ENCODE results near the gene RABAC1. TPM values are rescaled to one million over a fixed set of nuclear protein-coding genes. Genes with fewer than 3 reads are reported as not detected.

RABAC1 gene
- total RNA-seq, 1 donor, result 117 TPM

- Histone ChIP-seq H3K4me1 (ENCODE audit: insufficient read depth, low read length) (no peaks in the 10 kb centered on the region), H3K27me3 (ENCODE audit: insufficient read depth, low read length) (peaks cover 26% of the 10 kb centered on the region), H3K4me3 (ENCODE audit: insufficient read depth, low read length) (no peak overlapping the region), H3K9me3 (ENCODE audit: low read depth, low read length) (no peaks in the 10 kb centered on the region), H4K20me1 (ENCODE audit: insufficient read depth, low read length) (no peaks in the 10 kb centered on the region), H3K79me2 (ENCODE audit: insufficient read depth, low read length) (no peaks in the 10 kb centered on the region), H3K27ac (ENCODE audit: low read depth, low read length) (no peak overlapping the region), H3K36me3 (ENCODE audit: insufficient read depth, low read length) (no peaks in the 10 kb centered on the region), H3K4me2 (ENCODE audit: insufficient read depth, low read length) (no peak overlapping the region), H2AFZ (ENCODE audit: low read length) (no peak overlapping the region)
- no peak for TF ChIP-seq CTCF (IDR thresholded peaks at IDR 0.05; ENCODE audit: extremely low read depth, low read depth, low read length)
- DNase-seq (ENCODE audit: insufficient read length, low spot score, missing footprints), result peak; percentile 77
Observed at GRCh38 chr19:41990028-41990427, 30.9 kb upstream of the RABAC1 start.

- Histone ChIP-seq H3K4me3 (ENCODE audit: insufficient read depth, low read length) (no peak overlapping the region), H3K4me2 (ENCODE audit: insufficient read depth, low read length) (no peak overlapping the region), H3K9me3 (ENCODE audit: low read depth, low read length) (no peaks in the 10 kb centered on the region), H2AFZ (ENCODE audit: low read length) (no peak overlapping the region), H3K27me3 (ENCODE audit: insufficient read depth, low read length) (peaks cover 25% of the 10 kb centered on the region), H3K4me1 (ENCODE audit: insufficient read depth, low read length) (no peaks in the 10 kb centered on the region), H3K27ac (ENCODE audit: low read depth, low read length) (no peak overlapping the region), H3K79me2 (ENCODE audit: insufficient read depth, low read length) (no peaks in the 10 kb centered on the region), H3K36me3 (ENCODE audit: insufficient read depth, low read length) (no peaks in the 10 kb centered on the region), H4K20me1 (ENCODE audit: insufficient read depth, low read length) (no peaks in the 10 kb centered on the region)
- DNase-seq (ENCODE audit: insufficient read length, low spot score, missing footprints), result no peak
- TF ChIP-seq CTCF (IDR thresholded peaks at IDR 0.05; ENCODE audit: extremely low read depth, low read depth, low read length), result no peak
Observed at GRCh38 chr19:41988947-41989346, 29.8 kb upstream of the RABAC1 start.

GRCh38 chr19:41987141-41987860 is 28.2 kb upstream of the RABAC1 start:
- TF ChIP-seq CTCF (IDR thresholded peaks at IDR 0.05; ENCODE audit: extremely low read depth, low read depth, low read length), result no peak
- no peaks in the 10 kb centered on the region for H3K9me3 ChIP-seq (ENCODE audit: low read depth, low read length)
- peak; percentile 55 for DNase-seq (ENCODE audit: insufficient read length, low spot score, missing footprints)

GRCh38 chr19:41984961-41985360 is 25.8 kb upstream of the RABAC1 start:
- Histone ChIP-seq H4K20me1 (ENCODE audit: insufficient read depth, low read length) (no peaks in the 10 kb centered on the region), H3K27ac (ENCODE audit: low read depth, low read length) (no peak overlapping the region), H3K36me3 (ENCODE audit: insufficient read depth, low read length) (no peaks in the 10 kb centered on the region), H3K4me2 (ENCODE audit: insufficient read depth, low read length) (no peak overlapping the region), H3K79me2 (ENCODE audit: insufficient read depth, low read length) (no peaks in the 10 kb centered on the region), H2AFZ (ENCODE audit: low read length) (no peak overlapping the region), H3K9me3 (ENCODE audit: low read depth, low read length) (no peaks in the 10 kb centered on the region), H3K4me1 (ENCODE audit: insufficient read depth, low read length) (no peaks in the 10 kb centered on the region), H3K4me3 (ENCODE audit: insufficient read depth, low read length) (no peak overlapping the region), H3K27me3 (ENCODE audit: insufficient read depth, low read length) (peaks cover 16% of the 10 kb centered on the region)
- DNase-seq (ENCODE audit: insufficient read length, low spot score, missing footprints), result no peak
- no peak for TF ChIP-seq CTCF (IDR thresholded peaks at IDR 0.05; ENCODE audit: extremely low read depth, low read depth, low read length)

More at GRCh38 chr19:41987141-41987860, 28.2 kb upstream of the RABAC1 start:
- Histone ChIP-seq H3K79me2 (ENCODE audit: insufficient read depth, low read length) (no peaks in the 10 kb centered on the region), H4K20me1 (ENCODE audit: insufficient read depth, low read length) (no peaks in the 10 kb centered on the region), H3K4me1 (ENCODE audit: insufficient read depth, low read length) (no peaks in the 10 kb centered on the region), H3K4me2 (ENCODE audit: insufficient read depth, low read length) (no peak overlapping the region), H2AFZ (ENCODE audit: low read length) (no peak overlapping the region), H3K27ac (ENCODE audit: low read depth, low read length) (no peak overlapping the region), H3K27me3 (ENCODE audit: insufficient read depth, low read length) (peaks cover 20% of the 10 kb centered on the region), H3K4me3 (ENCODE audit: insufficient read depth, low read length) (no peak overlapping the region), H3K36me3 (ENCODE audit: insufficient read depth, low read length) (no peaks in the 10 kb centered on the region)

Measured in osteoblast (primary cell).